Measurements from ENCODE around the gene ZBTB46.
A peak's percentile ranks its signal among the peaks of the same experiment; 100 is the strongest.

Gene ZBTB46

DNA sequence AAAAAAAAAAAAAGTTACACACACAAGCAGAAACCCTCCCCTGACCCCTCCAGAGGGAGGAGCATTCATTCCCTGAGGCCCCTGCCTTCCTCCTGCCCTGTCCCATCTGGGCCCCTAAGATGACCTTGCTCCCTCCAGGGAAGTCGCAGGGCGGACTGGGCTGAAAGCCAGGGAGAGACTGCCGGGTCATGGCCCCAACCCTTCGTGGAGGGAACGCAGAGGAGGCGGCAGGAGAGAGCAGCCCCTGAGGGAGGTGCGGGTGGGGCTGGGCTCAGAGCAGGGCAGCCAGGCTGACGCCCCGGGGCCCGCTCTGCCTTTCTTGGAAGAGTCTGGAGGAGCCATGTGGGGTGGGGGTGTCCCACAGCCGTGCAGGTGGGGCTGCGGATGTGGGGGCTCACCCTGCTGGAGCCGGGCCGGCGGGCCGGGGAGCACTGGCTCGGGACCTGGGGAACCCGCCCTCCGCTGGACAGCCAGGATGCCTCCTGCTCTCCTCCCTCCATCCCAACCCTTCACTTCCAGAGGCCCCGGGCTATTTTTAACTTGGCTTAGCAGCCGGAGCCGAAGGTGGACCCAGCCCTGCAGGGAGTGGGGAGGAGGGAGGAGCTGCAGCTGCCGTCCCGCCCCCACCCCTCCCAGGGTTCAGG, 15.2 kb upstream of the ZBTB46 start (continued):
- TF ChIP-seq, protein P1, sequence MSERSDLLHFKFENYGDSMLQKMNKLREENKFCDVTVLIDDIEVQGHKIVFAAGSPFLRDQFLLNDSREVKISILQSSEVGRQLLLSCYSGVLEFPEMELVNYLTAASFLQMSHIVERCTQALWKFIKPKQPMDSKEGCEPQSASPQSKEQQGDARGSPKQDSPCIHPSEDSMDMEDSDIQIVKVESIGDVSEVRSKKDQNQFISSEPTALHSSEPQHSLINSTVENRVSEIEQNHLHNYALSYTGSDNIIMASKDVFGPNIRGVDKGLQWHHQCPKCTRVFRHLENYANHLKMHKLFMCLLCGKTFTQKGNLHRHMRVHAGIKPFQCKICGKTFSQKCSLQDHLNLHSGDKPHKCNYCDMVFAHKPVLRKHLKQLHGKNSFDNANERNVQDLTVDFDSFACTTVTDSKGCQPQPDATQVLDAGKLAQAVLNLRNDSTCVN (tag by site-specific recombination; optimal IDR thresholded peaks at IDR 0.05), result no peak
- peak; percentile 87 for TF ChIP-seq ZFP69B (tag by site-specific recombination; IDR thresholded peaks at IDR 0.05)
- no peak for TF ChIP-seq ZNF19 (tag by site-specific recombination; IDR thresholded peaks at IDR 0.05; ENCODE audit: low read depth)
- no peak for TF ChIP-seq ZNF175 (tag by site-specific recombination; IDR thresholded peaks at IDR 0.05)
- TF ChIP-seq ZNF529 (tag by site-specific recombination; IDR thresholded peaks at IDR 0.05; ENCODE audit: insufficient replicate concordance), result no peak
- TF ChIP-seq ZNF341 (tag by site-specific recombination; IDR thresholded peaks at IDR 0.05; ENCODE audit: low read depth), result peak; percentile 82
- TF ChIP-seq ZNF76 (tag by site-specific recombination; IDR thresholded peaks at IDR 0.05; ENCODE audit: borderline replicate concordance, low read depth), result no peak
- TF ChIP-seq, protein P2, sequence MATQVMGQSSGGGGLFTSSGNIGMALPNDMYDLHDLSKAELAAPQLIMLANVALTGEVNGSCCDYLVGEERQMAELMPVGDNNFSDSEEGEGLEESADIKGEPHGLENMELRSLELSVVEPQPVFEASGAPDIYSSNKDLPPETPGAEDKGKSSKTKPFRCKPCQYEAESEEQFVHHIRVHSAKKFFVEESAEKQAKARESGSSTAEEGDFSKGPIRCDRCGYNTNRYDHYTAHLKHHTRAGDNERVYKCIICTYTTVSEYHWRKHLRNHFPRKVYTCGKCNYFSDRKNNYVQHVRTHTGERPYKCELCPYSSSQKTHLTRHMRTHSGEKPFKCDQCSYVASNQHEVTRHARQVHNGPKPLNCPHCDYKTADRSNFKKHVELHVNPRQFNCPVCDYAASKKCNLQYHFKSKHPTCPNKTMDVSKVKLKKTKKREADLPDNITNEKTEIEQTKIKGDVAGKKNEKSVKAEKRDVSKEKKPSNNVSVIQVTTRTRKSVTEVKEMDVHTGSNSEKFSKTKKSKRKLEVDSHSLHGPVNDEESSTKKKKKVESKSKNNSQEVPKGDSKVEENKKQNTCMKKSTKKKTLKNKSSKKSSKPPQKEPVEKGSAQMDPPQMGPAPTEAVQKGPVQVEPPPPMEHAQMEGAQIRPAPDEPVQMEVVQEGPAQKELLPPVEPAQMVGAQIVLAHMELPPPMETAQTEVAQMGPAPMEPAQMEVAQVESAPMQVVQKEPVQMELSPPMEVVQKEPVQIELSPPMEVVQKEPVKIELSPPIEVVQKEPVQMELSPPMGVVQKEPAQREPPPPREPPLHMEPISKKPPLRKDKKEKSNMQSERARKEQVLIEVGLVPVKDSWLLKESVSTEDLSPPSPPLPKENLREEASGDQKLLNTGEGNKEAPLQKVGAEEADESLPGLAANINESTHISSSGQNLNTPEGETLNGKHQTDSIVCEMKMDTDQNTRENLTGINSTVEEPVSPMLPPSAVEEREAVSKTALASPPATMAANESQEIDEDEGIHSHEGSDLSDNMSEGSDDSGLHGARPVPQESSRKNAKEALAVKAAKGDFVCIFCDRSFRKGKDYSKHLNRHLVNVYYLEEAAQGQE (tag by site-specific recombination; IDR thresholded peaks at IDR 0.05), result peak; percentile 61
- peak; percentile 10; the same call in 1 of the 2 replicates for TF ChIP-seq ZNF423 (tag by site-specific recombination; IDR thresholded peaks at IDR 0.05)
- peak; percentile 86 for TF ChIP-seq ZNF366 (tag by site-specific recombination; conservative IDR thresholded peaks at IDR 0.05)
- TF ChIP-seq, protein P3, sequence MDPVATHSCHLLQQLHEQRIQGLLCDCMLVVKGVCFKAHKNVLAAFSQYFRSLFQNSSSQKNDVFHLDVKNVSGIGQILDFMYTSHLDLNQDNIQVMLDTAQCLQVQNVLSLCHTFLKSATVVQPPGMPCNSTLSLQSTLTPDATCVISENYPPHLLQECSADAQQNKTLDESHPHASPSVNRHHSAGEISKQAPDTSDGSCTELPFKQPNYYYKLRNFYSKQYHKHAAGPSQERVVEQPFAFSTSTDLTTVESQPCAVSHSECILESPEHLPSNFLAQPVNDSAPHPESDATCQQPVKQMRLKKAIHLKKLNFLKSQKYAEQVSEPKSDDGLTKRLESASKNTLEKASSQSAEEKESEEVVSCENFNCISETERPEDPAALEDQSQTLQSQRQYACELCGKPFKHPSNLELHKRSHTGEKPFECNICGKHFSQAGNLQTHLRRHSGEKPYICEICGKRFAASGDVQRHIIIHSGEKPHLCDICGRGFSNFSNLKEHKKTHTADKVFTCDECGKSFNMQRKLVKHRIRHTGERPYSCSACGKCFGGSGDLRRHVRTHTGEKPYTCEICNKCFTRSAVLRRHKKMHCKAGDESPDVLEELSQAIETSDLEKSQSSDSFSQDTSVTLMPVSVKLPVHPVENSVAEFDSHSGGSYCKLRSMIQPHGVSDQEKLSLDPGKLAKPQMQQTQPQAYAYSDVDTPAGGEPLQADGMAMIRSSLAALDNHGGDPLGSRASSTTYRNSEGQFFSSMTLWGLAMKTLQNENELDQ (tag by site-specific recombination; IDR thresholded peaks at IDR 0.05; ENCODE audit: low read depth), result no peak
- peak; percentile 58 for TF ChIP-seq ZNF335 (tag by site-specific recombination; conservative IDR thresholded peaks at IDR 0.05)
- peak; percentile 71 for TF ChIP-seq ZIC2 (tag by site-specific recombination; IDR thresholded peaks at IDR 0.05)
- TF ChIP-seq, protein P4, sequence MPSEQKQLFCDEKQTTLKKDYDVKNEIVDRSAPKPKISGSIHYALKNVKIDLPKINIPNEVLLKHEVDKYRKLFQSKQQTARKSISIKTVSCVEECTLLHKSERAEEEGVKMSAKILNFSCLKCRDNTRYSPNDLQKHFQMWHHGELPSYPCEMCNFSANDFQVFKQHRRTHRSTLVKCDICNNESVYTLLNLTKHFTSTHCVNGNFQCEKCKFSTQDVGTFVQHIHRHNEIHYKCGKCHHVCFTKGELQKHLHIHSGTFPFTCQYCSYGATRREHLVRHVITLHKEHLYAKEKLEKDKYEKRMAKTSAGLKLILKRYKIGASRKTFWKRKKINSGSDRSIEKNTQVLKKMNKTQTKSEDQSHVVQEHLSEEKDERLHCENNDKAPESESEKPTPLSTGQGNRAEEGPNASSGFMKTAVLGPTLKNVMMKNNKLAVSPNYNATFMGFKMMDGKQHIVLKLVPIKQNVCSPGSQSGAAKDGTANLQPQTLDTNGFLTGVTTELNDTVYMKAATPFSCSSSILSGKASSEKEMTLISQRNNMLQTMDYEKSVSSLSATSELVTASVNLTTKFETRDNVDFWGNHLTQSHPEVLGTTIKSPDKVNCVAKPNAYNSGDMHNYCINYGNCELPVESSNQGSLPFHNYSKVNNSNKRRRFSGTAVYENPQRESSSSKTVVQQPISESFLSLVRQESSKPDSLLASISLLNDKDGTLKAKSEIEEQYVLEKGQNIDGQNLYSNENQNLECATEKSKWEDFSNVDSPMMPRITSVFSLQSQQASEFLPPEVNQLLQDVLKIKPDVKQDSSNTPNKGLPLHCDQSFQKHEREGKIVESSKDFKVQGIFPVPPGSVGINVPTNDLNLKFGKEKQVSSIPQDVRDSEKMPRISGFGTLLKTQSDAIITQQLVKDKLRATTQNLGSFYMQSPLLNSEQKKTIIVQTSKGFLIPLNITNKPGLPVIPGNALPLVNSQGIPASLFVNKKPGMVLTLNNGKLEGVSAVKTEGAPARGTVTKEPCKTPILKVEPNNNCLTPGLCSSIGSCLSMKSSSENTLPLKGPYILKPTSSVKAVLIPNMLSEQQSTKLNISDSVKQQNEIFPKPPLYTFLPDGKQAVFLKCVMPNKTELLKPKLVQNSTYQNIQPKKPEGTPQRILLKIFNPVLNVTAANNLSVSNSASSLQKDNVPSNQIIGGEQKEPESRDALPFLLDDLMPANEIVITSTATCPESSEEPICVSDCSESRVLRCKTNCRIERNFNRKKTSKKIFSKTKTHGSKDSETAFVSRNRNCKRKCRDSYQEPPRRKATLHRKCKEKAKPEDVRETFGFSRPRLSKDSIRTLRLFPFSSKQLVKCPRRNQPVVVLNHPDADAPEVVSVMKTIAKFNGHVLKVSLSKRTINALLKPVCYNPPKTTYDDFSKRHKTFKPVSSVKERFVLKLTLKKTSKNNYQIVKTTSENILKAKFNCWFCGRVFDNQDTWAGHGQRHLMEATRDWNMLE (tag by site-specific recombination; conservative IDR thresholded peaks at IDR 0.05; ENCODE audit: low read depth), result no peak
